Prostate gland (tissue), 2 donors: ENCODE results near the gene SLC2A10. TPM values are rescaled to one million over a fixed set of nuclear protein-coding genes. Genes with fewer than 3 reads are reported as not detected.
A peak's percentile ranks its signal among the peaks of the same experiment; 100 is the strongest.

ENCODE experiments used
- DNase-seq: peaks from one replicate; pipeline ENCODE4 v3.0.0-alpha.2; 2019; ENCODE audit warnings: low spot score
- H3K27ac ChIP-seq, 2 donors: fragments of 200-600 bp; sonication (generic); 2 replicates each; pipeline ENCODE4 v1.5.1; 2017 to 2019
- H3K27me3 ChIP-seq: fragments of 200-600 bp; sonication (generic); replicated peaks from 2 replicates; pipeline ENCODE4 v1.5.1; 2019; ENCODE audit not compliant: insufficient read depth
- H3K36me3 ChIP-seq, 2 donors: fragments of 200-600 bp; sonication (generic); 1 replicate in 1 of 2; 2 replicates in 1 of 2; pipeline versions ENCODE4 v1.5.1 to v1.8.1; 2017 to 2019
- H3K4me1 ChIP-seq: fragments of 200-600 bp; sonication (generic); replicated peaks from 2 replicates; pipeline ENCODE4 v1.5.1; 2019
- H3K4me3 ChIP-seq, 2 donors: fragments of 200-600 bp; sonication (generic); 2 replicates each; pipeline ENCODE4 v1.5.1; 2017 to 2019
- H3K9me3 ChIP-seq: fragments of 200-600 bp; sonication (generic); 2 replicates; pipeline ENCODE4 v1.5.1; 2017
- POLR2A ChIP-seq: fragments of 450-650 bp; IDR thresholded peaks from one replicate; pipeline ENCODE4 v1.6.1; 2016; ENCODE audit warnings: antibody characterized with exemption, mild to moderate bottlenecking
- POLR2AphosphoS5 ChIP-seq: sonication (generic); formaldehyde crosslinking; IDR thresholded peaks from one replicate; pipeline ENCODE4 v1.6.1; 2017; ENCODE audit warnings: antibody characterized with exemption
- WGBS: methylation state at CpG from one replicate; pipeline ENCODE4 v1.1.5; 2018; 5-methylcytosine and 5-hydroxymethylcytosine counted together
- intact Hi-C: fragments of 100-400 bp; cut with DNase I; formaldehyde crosslinking; loops from one replicate; pipeline ENCODE4 v1.14.2; 2022
- total RNA-seq, 2 donors: library from RNA; depleted of rRNA; stranded (reverse); fragments of >200 nt; gene quantifications; one replicate each; pipeline ENCODE4 v1.1.0, GENCODE V29; 2016
- TF ChIP-seq, protein P1 (sequence below), 4 experiments: fragments of 200-600 bp in 2 of 4; fragments of 450-650 bp in 2 of 4; sonication (generic) in 2 of 4; IDR thresholded peaks; 1 replicate in 3 of 4; 2 replicates in 1 of 4; pipeline ENCODE4 v1.5.1; 2016 to 2019; ENCODE audit warnings: antibody characterized with exemption in 4 of 4, mild to moderate bottlenecking in 2 of 4, moderate library complexity in 2 of 4

The SLC2A10 gene
- total RNA-seq, 2 donors from 2014 or later = 49.8 to 54.9 TPM

DNA sequence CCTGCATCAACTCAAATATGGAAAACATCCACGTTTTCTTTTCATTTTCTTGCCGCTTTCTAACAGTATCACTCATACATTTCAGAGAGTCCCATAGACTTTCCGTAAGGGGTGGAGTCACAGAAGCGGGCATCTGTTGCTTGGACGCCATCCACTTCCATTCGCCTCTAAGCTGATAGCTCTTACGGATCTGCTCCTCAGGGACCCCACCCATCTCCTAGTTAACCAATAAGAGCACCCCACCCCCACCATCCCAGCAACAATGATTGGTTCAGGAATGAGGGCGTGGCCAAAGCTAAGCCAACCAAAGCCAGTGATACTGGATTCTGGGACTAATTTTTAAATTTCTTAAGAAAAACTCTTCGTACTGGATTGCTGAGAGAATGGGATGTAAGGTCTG is 42.4 kb downstream of the SLC2A10 start:
- H3K4me3 ChIP-seq = no peak overlapping the region
- H3K27me3 ChIP-seq = no peaks in the 10 kb centered on the region
- no peak for DNase-seq
- intact Hi-C loops = loop anchor here (5.0 to 10.0 kb wide), 3 partner anchors 520 to 863 kb away; no protein-coding TSS in a partner anchor
- WGBS = 78% methylated on average over 9 of the region's 9 CpGs
- H3K9me3 ChIP-seq = no peaks in the 10 kb centered on the region
- H3K27ac ChIP-seq = no peak overlapping the region
- TF ChIP-seq, protein P1, sequence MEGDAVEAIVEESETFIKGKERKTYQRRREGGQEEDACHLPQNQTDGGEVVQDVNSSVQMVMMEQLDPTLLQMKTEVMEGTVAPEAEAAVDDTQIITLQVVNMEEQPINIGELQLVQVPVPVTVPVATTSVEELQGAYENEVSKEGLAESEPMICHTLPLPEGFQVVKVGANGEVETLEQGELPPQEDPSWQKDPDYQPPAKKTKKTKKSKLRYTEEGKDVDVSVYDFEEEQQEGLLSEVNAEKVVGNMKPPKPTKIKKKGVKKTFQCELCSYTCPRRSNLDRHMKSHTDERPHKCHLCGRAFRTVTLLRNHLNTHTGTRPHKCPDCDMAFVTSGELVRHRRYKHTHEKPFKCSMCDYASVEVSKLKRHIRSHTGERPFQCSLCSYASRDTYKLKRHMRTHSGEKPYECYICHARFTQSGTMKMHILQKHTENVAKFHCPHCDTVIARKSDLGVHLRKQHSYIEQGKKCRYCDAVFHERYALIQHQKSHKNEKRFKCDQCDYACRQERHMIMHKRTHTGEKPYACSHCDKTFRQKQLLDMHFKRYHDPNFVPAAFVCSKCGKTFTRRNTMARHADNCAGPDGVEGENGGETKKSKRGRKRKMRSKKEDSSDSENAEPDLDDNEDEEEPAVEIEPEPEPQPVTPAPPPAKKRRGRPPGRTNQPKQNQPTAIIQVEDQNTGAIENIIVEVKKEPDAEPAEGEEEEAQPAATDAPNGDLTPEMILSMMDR (IDR thresholded peaks at IDR 0.05) = no peak
- TF ChIP-seq POLR2AphosphoS5 (no peak), POLR2A (no peak)
- no peaks in the 10 kb centered on the region for H3K36me3 ChIP-seq
- H3K4me1 ChIP-seq = no peaks in the 10 kb centered on the region

DNA sequence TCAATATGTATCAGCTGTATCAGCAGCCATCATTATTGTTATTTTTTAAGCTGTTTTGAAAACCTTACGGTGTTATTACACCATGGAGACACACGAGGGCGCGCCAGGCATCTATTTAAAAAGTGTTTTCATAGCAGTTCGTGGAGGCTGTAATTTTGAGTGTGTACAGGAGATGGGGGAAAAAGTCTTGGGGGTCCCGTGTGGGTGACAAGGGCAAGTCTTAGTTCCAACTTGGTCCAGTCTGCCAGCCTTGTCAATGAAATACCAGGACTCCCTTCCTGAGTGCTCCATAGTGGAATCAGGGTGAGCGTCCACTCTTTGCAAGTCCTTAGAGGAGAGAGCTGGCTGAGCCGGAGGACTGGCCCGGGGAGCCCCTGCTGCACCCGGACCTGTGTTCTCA is 43.3 kb downstream of the SLC2A10 start:
- H3K4me3 ChIP-seq = no peak overlapping the region
- WGBS = 23% methylated on average over 10 of the region's 10 CpGs
- H3K9me3 ChIP-seq = no peaks in the 10 kb centered on the region
- H3K36me3 ChIP-seq = no peaks in the 10 kb centered on the region
- no peak overlapping the region for H3K27ac ChIP-seq
- intact Hi-C loops = loop anchor here (5.0 to 10.0 kb wide), 3 partner anchors 520 to 862 kb away; no protein-coding TSS in a partner anchor
- H3K4me1 ChIP-seq = no peaks in the 10 kb centered on the region
- DNase-seq = peak; percentile 33
- TF ChIP-seq POLR2AphosphoS5 = peak; percentile 38
- no peak for TF ChIP-seq POLR2A
- TF ChIP-seq, protein P1 (IDR thresholded peaks at IDR 0.05) = peak; percentile 44 to 69 (median 64)
- H3K27me3 ChIP-seq = no peaks in the 10 kb centered on the region

DNA sequence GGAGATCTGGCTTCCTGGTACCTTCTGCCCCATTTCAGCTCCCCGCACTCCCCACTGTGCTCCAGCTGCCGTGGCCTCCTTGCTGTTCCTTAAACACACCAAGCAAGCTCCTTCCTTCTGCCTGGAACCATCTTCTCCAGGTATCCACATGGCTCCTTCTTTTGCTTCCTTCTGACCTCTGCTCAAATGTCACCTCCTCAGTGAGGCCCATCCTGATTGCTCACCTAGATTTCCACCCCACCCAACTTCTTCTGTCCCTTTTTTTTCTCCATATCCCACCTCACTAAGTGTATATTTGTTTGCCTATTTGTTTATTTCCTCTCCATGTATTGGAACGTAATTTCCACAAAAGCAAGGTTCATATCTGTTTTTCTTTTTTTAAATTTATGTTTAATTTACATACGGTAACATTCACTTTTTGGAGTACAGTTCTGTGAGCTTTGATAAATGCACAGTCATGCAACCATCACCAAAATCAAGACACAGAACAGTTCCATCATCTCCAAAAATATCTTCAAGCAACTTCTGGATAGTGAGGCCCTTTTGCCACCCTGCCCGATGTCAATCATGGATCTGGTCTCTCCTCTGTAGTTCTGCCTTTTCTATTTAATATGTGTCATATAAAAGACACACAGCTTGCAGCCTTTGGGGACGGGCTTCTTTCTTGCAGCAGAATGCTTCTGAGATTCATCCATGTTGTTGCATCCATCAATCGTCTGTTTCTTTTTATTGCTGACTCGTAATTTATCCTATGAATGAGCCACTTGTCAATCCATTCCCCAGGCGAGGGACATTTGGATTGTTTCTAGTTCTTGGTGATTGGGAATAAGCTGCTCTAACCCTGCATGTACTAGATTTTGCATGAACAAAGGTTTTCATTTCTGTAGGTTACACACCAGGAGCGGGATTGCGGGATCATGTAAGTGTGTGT is 46.3 kb downstream of the SLC2A10 start:
- Histone ChIP-seq H3K4me3 (no peak overlapping the region), H3K27me3 (no peaks in the 10 kb centered on the region), H3K9me3 (no peaks in the 10 kb centered on the region), H3K4me1 (no peaks in the 10 kb centered on the region), H3K36me3 (no peaks in the 10 kb centered on the region), H3K27ac (no peak overlapping the region)
- DNase-seq = no peak
- intact Hi-C loops = loop anchor here (5.0 to 10.0 kb wide), 3 partner anchors 397 to 859 kb away; no protein-coding TSS in a partner anchor
- TF ChIP-seq POLR2A (no peak), POLR2AphosphoS5 (no peak)
- TF ChIP-seq, protein P1 (IDR thresholded peaks at IDR 0.05) = no peak
- WGBS = 88% methylated on average over 11 of the region's 11 CpGs

DNA sequence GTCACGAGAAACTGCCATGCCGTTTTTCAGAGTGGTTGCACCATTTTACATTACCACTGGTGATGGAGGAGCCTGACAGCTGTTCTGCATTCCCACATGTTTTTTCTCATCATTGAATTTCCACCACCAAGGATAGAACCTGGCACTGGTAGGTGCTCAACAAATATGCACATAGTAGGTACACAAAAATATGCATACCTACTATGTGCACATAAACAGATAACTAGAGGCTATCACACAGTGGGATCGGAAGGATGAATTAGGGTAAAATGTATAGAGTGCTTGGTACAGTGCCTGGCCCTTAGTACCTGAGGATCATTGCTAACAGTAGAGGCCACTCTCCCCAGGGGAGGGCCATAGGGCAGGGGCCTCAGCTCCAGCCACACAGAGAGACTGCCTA is 47.0 kb downstream of the SLC2A10 start:
- TF ChIP-seq POLR2AphosphoS5 (no peak), POLR2A (no peak)
- TF ChIP-seq, protein P1 (IDR thresholded peaks at IDR 0.05) = no peak
- Histone ChIP-seq H3K36me3 (no peaks in the 10 kb centered on the region), H3K4me1 (no peaks in the 10 kb centered on the region), H3K9me3 (no peaks in the 10 kb centered on the region), H3K27me3 (no peaks in the 10 kb centered on the region), H3K27ac (no peak overlapping the region), H3K4me3 (no peak overlapping the region)
- intact Hi-C loops = loop anchor here (5.0 to 10.0 kb wide), 3 partner anchors 396 to 858 kb away; no protein-coding TSS in a partner anchor
- DNase-seq = no peak
- 89% methylated on average over 3 of the region's 3 CpGs for WGBS
